ENCODE results near the gene BABAM2. TPM values are rescaled to one million over a fixed set of nuclear protein-coding genes. Genes with fewer than 3 reads are reported as not detected.

BABAM2 gene
- total and polyA plus RNA-seq, 10 of the 15 experiments (the other 5 are each of a cell fraction or from before 2014, with no cell fraction given), result 30.7 to 59.9 (median 44.5) TPM

DNA sequence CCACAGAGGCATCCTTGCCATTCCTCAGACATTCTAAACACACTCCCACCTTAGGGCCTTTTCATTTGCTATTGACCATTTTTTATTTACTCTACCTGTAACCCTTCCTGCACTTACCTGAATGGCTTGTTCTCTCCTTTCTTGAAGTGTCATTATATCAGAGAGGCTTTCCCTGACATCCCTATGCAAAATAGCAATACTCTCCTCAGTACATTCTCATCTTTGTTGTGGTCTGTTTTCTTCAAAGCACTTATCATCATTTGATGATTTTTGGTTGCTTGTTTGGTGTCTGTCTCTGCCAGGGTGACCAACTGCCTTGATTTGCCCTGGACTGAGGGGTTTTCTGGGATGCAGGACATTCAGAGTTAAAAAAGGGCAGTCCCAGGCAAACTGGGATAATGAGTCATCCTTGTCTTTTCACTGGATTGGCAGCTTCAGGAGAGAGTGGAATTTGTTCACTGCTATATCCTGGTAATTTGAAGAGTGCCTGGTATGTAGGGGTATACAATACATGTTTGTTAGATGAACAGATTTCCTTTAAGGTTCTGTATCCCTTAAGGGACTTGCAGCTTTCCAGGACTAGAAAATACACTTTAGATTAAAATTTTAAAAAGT is 102.4 kb downstream of the BABAM2 start:
- Histone ChIP-seq H4K20me1 (ENCODE audit: control insufficient read depth, insufficient read depth) (no peaks in the 10 kb centered on the region), H3K9me3 (replicated peaks; ENCODE audit: control insufficient read depth, insufficient read depth, low read length) (no peaks in the 10 kb centered on the region; the same call in 2 of the 3 replicates), H3K4me1 (ENCODE audit: control insufficient read depth, insufficient read depth, low read length) (no peaks in the 10 kb centered on the region), H3K27me3 (replicated peaks in 1 of 2; ENCODE audit: control insufficient read depth in 2 of 2, insufficient read depth in 2 of 2, low read length in 1 of 2) (no peaks in the 10 kb centered on the region), H3K27ac (ENCODE audit: control insufficient read depth, insufficient read depth) (no peak overlapping the region), H3K36me3 (ENCODE audit: control insufficient read depth in 2 of 2, insufficient read depth in 2 of 2, low read length in 1 of 2) (peaks cover 0 to 6% of the 10 kb centered on the region in 2 experiments; a peak in 1 of 4 replicates), H3K9ac (ENCODE audit: control insufficient read depth, insufficient read depth, low read length) (no peak overlapping the region), H3K4me2 (ENCODE audit: control insufficient read depth, insufficient read depth) (no peak overlapping the region), H3K79me2 (ENCODE audit: control insufficient read depth, insufficient read depth, low read length) (no peaks in the 10 kb centered on the region), H3K4me3 (no peak overlapping the region), H2AFZ (ENCODE audit: control insufficient read depth, low read depth, low read length) (no peak overlapping the region)
- DNase-seq (ENCODE audit: low read depth, low spot score) (no peak), ATAC-seq (no peak), FAIRE-seq (no peak)
- TF ChIP-seq ZNF207 (IDR thresholded peaks at IDR 0.05; ENCODE audit: borderline replicate concordance) (no peak), ZNF24 (IDR thresholded peaks at IDR 0.05) (no peak), ZBED1 (IDR thresholded peaks at IDR 0.05; ENCODE audit: borderline replicate concordance) (no peak), BACH1 (IDR thresholded peaks at IDR 0.05; ENCODE audit: borderline replicate concordance) (no peak), PAX8 (IDR thresholded peaks at IDR 0.05) (no peak)
- TF ChIP-seq, protein P1, sequence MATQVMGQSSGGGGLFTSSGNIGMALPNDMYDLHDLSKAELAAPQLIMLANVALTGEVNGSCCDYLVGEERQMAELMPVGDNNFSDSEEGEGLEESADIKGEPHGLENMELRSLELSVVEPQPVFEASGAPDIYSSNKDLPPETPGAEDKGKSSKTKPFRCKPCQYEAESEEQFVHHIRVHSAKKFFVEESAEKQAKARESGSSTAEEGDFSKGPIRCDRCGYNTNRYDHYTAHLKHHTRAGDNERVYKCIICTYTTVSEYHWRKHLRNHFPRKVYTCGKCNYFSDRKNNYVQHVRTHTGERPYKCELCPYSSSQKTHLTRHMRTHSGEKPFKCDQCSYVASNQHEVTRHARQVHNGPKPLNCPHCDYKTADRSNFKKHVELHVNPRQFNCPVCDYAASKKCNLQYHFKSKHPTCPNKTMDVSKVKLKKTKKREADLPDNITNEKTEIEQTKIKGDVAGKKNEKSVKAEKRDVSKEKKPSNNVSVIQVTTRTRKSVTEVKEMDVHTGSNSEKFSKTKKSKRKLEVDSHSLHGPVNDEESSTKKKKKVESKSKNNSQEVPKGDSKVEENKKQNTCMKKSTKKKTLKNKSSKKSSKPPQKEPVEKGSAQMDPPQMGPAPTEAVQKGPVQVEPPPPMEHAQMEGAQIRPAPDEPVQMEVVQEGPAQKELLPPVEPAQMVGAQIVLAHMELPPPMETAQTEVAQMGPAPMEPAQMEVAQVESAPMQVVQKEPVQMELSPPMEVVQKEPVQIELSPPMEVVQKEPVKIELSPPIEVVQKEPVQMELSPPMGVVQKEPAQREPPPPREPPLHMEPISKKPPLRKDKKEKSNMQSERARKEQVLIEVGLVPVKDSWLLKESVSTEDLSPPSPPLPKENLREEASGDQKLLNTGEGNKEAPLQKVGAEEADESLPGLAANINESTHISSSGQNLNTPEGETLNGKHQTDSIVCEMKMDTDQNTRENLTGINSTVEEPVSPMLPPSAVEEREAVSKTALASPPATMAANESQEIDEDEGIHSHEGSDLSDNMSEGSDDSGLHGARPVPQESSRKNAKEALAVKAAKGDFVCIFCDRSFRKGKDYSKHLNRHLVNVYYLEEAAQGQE (IDR thresholded peaks at IDR 0.05; ENCODE audit: low read depth, low read length), result no peak
- RAD21 ChIA-PET (ENCODE audit: unreplicated experiment), result no interaction called here
- intact Hi-C loops (cut with micrococcal nuclease; ENCODE audit: unreplicated experiment) (no loop called here), in situ Hi-C loops (cut with MboI) (no loop called here)
- BruUV-seq (replicated peaks), result no TSS peak
- SMC1A ChIA-PET (ENCODE audit: uncharacterized antibody, unreplicated experiment), result interaction anchor here (0.7 kb wide), 1 partner anchor 97 kb away, joined by 3 read pairs; no protein-coding TSS in a partner anchor
- CTCF ChIA-PET, result no interaction called here
- POLR2A ChIA-PET, result no interaction called here
